ENCODE results near the gene ACY1. TPM values are rescaled to one million over a fixed set of nuclear protein-coding genes. Genes with fewer than 3 reads are reported as not detected.

Gene ACY1
- polyA plus RNA-seq, 1 donor = 269 TPM

DNA sequence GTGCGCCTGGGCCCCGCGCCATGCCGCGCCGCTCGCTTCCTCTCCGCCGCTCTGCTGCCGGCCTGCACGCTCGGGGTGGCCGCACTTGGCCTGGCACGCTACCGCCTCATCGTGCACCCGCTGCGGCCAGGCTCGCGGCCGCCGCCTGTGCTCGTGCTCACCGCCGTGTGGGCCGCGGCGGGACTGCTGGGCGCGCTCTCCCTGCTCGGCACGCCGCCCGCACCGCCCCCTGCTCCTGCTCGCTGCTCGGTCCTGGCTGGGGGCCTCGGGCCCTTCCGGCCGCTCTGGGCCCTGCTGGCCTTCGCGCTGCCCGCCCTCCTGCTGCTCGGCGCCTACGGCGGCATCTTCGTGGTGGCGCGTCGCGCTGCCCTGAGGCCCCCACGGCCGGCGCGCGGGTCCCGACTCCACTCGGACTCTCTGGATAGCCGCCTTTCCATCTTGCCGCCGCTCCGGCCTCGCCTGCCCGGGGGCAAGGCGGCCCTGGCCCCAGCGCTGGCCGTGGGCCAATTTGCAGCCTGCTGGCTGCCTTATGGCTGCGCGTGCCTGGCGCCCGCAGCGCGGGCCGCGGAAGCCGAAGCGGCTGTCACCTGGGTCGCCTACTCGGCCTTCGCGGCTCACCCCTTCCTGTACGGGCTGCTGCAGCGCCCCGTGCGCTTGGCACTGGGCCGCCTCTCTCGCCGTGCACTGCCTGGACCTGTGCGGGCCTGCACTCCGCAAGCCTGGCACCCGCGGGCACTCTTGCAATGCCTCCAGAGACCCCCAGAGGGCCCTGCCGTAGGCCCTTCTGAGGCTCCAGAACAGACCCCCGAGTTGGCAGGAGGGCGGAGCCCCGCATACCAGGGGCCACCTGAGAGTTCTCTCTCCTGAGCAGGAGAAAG is 27.2 kb upstream of the ACY1 start:
- H3K27me3 ChIP-seq (ENCODE audit: control insufficient read depth, insufficient read depth, low read length) = peaks cover 23% of the 10 kb centered on the region
- peak; percentile 42 to 71 for DNase-seq
- no peak overlapping the region for H3K4me3 ChIP-seq (ENCODE audit: low read length)
- WGBS (ENCODE audit: insufficient coverage, low lambda C conversion rate) = no CpG with 5 or more reads among the region's 97 CpGs
- peaks cover 12% of the 10 kb centered on the region for H3K36me3 ChIP-seq (ENCODE audit: control insufficient read depth, insufficient read depth, low read length)
- peaks cover 9% of the 10 kb centered on the region for H3K9me3 ChIP-seq (ENCODE audit: control insufficient read depth, low read depth, low read length)
- H3K4me1 ChIP-seq (ENCODE audit: control insufficient read depth, insufficient read depth, low read length) = peaks cover 4% of the 10 kb centered on the region
- H3K27ac ChIP-seq (ENCODE audit: low read length) = no peak overlapping the region

GRCh38 chr3:51957520-51958205 is 25.7 kb upstream of the ACY1 start:
- no peak for DNase-seq
- H3K36me3 ChIP-seq (ENCODE audit: control insufficient read depth, insufficient read depth, low read length) = peaks cover 12% of the 10 kb centered on the region
- peaks cover 17% of the 10 kb centered on the region for H3K4me1 ChIP-seq (ENCODE audit: control insufficient read depth, insufficient read depth, low read length)
- peaks cover 23% of the 10 kb centered on the region for H3K27me3 ChIP-seq (ENCODE audit: control insufficient read depth, insufficient read depth, low read length)
- no peak overlapping the region for H3K4me3 ChIP-seq (ENCODE audit: low read length)
- peaks cover 9% of the 10 kb centered on the region for H3K9me3 ChIP-seq (ENCODE audit: control insufficient read depth, low read depth, low read length)
- WGBS (ENCODE audit: insufficient coverage, low lambda C conversion rate) = no CpG with 5 or more reads among the region's 15 CpGs
- no peak overlapping the region for H3K27ac ChIP-seq (ENCODE audit: low read length)

DNA sequence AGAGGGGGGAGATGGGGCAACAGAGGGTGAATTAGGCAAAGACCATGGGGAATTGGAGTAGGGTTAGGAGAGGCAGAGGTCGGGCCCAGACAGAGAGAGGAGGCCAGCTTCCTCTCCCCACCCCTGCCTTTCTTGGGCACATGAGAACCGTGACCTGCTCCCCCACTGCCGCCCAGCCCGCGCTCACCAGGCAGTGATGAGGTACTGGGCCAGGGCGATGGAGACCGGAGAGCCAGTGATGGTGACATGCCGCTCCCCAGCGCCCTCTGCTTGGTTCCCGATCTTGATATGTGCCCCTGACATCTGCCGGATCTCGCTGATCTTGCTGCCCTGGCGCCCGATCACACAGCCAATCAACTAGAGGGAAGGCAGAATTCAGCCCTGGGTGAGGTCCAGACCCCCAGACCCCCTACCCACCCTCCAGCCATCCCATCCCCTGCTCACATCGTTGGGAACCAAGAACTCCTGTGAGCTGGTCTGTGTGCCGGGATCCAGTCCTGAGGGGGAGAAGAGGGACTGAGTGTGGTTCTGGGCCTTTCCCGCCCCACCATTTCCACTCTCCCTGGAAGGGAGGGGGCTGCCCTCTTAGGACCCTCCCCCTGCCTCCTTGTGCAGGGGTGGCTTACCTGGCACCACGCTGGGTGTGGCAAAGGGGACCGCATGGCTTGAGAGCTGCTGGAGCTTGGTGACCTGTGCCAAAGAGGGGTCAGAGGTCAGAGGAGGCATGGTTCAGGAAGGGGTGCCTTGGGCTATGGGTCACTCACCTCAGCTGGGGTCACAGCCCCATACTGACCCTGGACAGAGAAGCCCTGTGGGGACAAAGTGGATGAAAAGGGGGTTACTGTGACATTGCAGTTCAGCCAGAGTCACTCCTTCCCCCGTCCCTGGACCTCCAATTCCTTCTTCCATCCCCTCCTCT is 24.5 kb upstream of the ACY1 start:
- Histone ChIP-seq H3K27ac (ENCODE audit: low read length) (no peak overlapping the region), H3K9me3 (ENCODE audit: control insufficient read depth, low read depth, low read length) (peaks cover 9% of the 10 kb centered on the region), H3K36me3 (ENCODE audit: control insufficient read depth, insufficient read depth, low read length) (peaks cover 12% of the 10 kb centered on the region), H3K4me3 (ENCODE audit: low read length) (no peak overlapping the region), H3K27me3 (ENCODE audit: control insufficient read depth, insufficient read depth, low read length) (peaks cover 17% of the 10 kb centered on the region), H3K4me1 (ENCODE audit: control insufficient read depth, insufficient read depth, low read length) (peaks cover 19% of the 10 kb centered on the region)
- no CpG with 5 or more reads among the region's 20 CpGs for WGBS (ENCODE audit: insufficient coverage, low lambda C conversion rate)
- DNase-seq = no peak

DNA sequence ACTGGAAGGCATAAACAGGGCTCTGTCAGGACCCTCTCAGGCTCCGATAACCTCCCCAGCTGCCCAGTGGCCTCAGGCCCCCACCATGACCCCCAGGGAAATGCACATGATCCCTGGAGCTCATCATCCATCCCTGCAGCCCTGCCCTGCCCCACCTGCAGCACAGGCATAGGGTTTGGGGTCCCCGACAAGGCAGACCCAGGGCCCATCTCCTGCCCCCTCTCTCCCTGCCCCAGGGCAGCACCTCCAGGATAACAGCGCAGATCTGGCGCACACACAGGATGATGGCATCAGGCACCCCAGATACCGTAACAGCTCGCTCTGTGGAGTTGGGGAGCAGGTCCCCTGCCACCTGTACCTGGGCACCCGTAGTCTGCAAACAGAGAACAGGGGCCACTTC is 23.7 kb upstream of the ACY1 start:
- no peak for DNase-seq
- WGBS (ENCODE audit: insufficient coverage, low lambda C conversion rate) = no CpG with 5 or more reads among the region's 7 CpGs
- Histone ChIP-seq H3K4me1 (ENCODE audit: control insufficient read depth, insufficient read depth, low read length) (peaks cover 19% of the 10 kb centered on the region), H3K27ac (ENCODE audit: low read length) (no peak overlapping the region), H3K36me3 (ENCODE audit: control insufficient read depth, insufficient read depth, low read length) (peaks cover 12% of the 10 kb centered on the region), H3K27me3 (ENCODE audit: control insufficient read depth, insufficient read depth, low read length) (peaks cover 10% of the 10 kb centered on the region), H3K4me3 (ENCODE audit: low read length) (no peak overlapping the region), H3K9me3 (ENCODE audit: control insufficient read depth, low read depth, low read length) (peaks cover 9% of the 10 kb centered on the region)

GRCh38 chr3:51960386-51960785 is 22.9 kb upstream of the ACY1 start:
- WGBS (ENCODE audit: insufficient coverage, low lambda C conversion rate) = no CpG with 5 or more reads among the region's 10 CpGs
- Histone ChIP-seq H3K36me3 (ENCODE audit: control insufficient read depth, insufficient read depth, low read length) (peaks cover 12% of the 10 kb centered on the region), H3K9me3 (ENCODE audit: control insufficient read depth, low read depth, low read length) (peaks cover 5% of the 10 kb centered on the region), H3K27me3 (ENCODE audit: control insufficient read depth, insufficient read depth, low read length) (peaks cover 2% of the 10 kb centered on the region), H3K4me1 (ENCODE audit: control insufficient read depth, insufficient read depth, low read length) (peaks cover 19% of the 10 kb centered on the region), H3K4me3 (ENCODE audit: low read length) (no peak overlapping the region), H3K27ac (ENCODE audit: low read length) (no peak overlapping the region)
- no peak for DNase-seq

GRCh38 chr3:51961011-51961410 is 22.3 kb upstream of the ACY1 start:
- WGBS (ENCODE audit: insufficient coverage, low lambda C conversion rate) = no CpG with 5 or more reads among the region's 18 CpGs
- H3K27me3 ChIP-seq (ENCODE audit: control insufficient read depth, insufficient read depth, low read length) = no peaks in the 10 kb centered on the region
- H3K27ac ChIP-seq (ENCODE audit: low read length) = no peak overlapping the region
- DNase-seq = no peak
- H3K4me3 ChIP-seq (ENCODE audit: low read length) = no peak overlapping the region
- peaks cover 19% of the 10 kb centered on the region for H3K4me1 ChIP-seq (ENCODE audit: control insufficient read depth, insufficient read depth, low read length)
- peaks cover 2% of the 10 kb centered on the region for H3K9me3 ChIP-seq (ENCODE audit: control insufficient read depth, low read depth, low read length)
- peaks cover 12% of the 10 kb centered on the region for H3K36me3 ChIP-seq (ENCODE audit: control insufficient read depth, insufficient read depth, low read length)

DNA sequence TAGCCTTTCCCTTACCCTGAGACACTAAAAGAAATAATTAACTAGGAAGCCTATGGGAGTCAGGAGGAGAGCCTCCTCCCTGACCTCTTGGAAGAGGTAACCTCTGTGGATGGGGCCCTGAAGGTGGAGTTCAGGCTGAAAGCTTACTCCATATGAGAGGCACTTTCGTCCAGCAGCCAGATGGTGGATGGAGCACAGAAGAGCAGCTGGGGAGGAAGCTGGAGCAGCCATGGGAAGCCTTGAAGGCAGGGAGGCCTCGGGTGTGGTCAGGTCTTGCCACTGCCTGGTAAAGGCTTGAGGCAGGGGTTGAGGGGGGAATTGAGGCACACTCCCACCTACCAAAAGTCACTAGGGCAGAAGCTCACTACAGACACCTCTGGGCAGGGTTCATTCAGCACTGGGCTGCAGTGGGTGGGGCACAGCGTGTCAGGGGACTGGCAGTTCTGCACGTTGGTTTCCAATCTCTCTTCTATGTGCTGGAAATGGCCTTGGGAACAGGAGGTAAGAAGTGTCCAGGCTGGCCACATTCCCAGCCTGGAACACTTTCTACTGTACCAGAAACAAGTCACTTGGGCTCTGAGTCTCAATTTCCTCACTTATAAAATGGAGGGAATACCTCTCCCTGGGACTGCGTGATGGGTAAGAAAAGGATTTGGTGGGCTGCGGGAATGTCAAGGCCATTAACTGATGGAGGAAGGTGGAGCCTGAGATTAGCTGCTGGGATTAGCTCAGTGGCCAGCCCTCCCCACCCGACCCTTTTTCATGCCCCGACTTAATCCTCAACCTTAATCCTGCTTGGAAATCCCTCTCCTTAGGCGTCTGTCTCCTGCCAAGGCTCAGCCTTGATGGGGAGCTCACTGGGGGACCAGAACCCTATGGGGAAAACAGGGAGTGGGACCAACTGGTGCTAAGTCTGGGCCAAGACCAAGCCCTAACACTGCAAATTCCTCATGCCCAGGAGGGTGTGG is 21.4 kb upstream of the ACY1 start:
- H3K27ac ChIP-seq (ENCODE audit: low read length) = peak overlapping the region; percentile 59
- no CpG with 5 or more reads among the region's 9 CpGs for WGBS (ENCODE audit: insufficient coverage, low lambda C conversion rate)
- H3K4me1 ChIP-seq (ENCODE audit: control insufficient read depth, insufficient read depth, low read length) = peaks cover 25% of the 10 kb centered on the region
- no peaks in the 10 kb centered on the region for H3K27me3 ChIP-seq (ENCODE audit: control insufficient read depth, insufficient read depth, low read length)
- H3K9me3 ChIP-seq (ENCODE audit: control insufficient read depth, low read depth, low read length) = no peaks in the 10 kb centered on the region
- DNase-seq = peak; percentile 40 to 66
- H3K36me3 ChIP-seq (ENCODE audit: control insufficient read depth, insufficient read depth, low read length) = peaks cover 12% of the 10 kb centered on the region
- H3K4me3 ChIP-seq (ENCODE audit: low read length) = no peak overlapping the region

DNA sequence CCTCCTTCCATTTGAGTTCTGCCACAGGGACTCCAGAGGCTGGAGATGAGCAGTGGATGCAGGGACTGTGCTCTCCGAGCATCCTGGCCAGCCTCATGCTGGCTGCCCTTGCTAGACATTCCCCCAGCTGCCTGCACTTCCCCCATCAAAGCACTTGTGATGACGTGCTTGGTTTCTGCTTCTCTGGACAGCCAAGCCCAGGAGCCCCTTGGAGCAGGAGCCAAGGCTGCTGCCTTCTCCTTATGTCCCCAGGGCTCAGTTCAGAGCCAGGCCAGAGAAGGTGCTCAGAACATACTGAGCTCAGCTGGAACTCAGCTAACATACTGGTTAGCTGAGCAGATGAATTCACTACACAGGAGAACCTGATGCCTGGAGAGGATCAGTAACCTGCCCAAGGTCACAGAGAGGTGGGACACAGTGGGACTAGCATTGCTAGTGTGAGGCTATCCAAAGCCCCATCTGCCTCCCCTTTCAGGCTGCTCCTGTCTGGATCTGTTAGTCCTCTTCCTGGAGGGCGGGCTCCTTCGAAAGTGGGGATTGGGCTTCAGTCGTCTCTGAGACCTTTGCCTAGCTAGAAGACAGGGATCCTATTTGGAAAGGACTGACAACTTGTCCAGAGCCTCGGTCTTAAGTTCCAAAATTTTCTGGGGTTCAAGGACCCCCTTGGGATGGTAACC is 20.3 kb upstream of the ACY1 start:
- DNase-seq = peak in 1 of 2 donors; percentile 27
- Histone ChIP-seq H3K9me3 (ENCODE audit: control insufficient read depth, low read depth, low read length) (no peaks in the 10 kb centered on the region), H3K4me1 (ENCODE audit: control insufficient read depth, insufficient read depth, low read length) (peaks cover 26% of the 10 kb centered on the region), H3K27ac (ENCODE audit: low read length) (no peak overlapping the region), H3K27me3 (ENCODE audit: control insufficient read depth, insufficient read depth, low read length) (no peaks in the 10 kb centered on the region), H3K4me3 (ENCODE audit: low read length) (no peak overlapping the region), H3K36me3 (ENCODE audit: control insufficient read depth, insufficient read depth, low read length) (peaks cover 9% of the 10 kb centered on the region)
- WGBS (ENCODE audit: insufficient coverage, low lambda C conversion rate) = no CpG with 5 or more reads among the region's 6 CpGs

DNA sequence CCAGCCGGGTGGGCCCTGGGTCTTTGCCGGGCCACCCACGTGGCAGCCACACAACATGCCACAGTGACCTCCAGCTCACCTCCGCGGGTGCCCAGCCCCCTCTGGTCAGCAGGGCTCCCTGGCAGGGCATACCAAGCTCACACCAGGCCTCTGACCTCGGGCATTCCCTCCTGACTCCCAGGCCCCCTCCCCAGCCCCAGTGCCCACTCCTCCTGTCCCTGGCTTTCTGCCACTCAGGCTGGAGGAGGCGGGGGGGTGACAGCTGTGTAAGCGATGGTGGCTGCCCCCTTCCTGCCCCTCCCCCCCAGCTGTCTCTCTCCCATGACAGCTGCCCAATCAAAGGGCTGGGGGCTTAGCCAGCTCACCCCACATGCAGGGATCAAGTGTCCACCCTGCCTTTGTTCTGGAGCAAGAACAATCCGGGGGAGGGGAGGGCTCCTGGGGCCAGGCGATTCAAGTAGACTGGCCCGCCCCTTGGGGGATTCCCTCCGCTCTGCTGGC is 19.3 kb upstream of the ACY1 start:
- WGBS (ENCODE audit: insufficient coverage, low lambda C conversion rate) = no CpG with 5 or more reads among the region's 12 CpGs
- Histone ChIP-seq H3K27ac (ENCODE audit: low read length) (no peak overlapping the region), H3K9me3 (ENCODE audit: control insufficient read depth, low read depth, low read length) (no peaks in the 10 kb centered on the region), H3K4me1 (ENCODE audit: control insufficient read depth, insufficient read depth, low read length) (peaks cover 30% of the 10 kb centered on the region), H3K36me3 (ENCODE audit: control insufficient read depth, insufficient read depth, low read length) (peaks cover 8% of the 10 kb centered on the region), H3K27me3 (ENCODE audit: control insufficient read depth, insufficient read depth, low read length) (no peaks in the 10 kb centered on the region), H3K4me3 (ENCODE audit: low read length) (no peak overlapping the region)
- DNase-seq = no peak

All from large intestine (tissue), 3 donors.